Liver (tissue), 3 donors: ENCODE data around the gene NAV2.

ENCODE experiments used
- JUND ChIP-seq, 2 donors: IDR thresholded peaks; 2 replicates each; pipeline ENCODE4 v1.6.1; 2016; ENCODE audit warnings: antibody characterized with exemption in 2 of 2
- TF ChIP-seq, protein P1 (sequence below): fragments of 150-350 bp; IDR thresholded peaks from 2 replicates; pipeline ENCODE4 v1.5.1; 2017; ENCODE audit warnings: improper control_type of control experiment, low read depth, low read length; ENCODE audit not compliant: missing input control
- donor health status: healthy.
- donor health status: healthy.

DNA sequence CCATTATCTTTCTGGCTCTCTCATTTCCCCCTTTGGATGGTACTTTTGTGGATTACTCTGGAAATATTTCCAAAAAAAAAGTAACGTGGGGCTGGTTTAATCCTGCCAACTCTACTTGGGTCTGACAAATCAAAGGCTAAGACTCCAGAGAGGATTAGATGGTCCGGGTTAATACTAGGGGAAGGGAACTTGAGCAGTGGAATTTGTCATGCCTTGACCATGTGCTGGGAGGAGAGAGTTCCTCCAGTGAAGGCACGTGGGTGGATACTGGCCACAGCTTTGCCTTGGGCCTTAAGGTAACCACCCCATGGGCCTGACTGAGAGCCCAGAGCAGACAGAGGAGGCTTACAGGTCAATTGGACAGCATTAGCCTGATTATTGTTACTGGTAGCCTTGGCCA, 120.3 kb downstream of the NAV2 start:
- TF ChIP-seq, protein P1, sequence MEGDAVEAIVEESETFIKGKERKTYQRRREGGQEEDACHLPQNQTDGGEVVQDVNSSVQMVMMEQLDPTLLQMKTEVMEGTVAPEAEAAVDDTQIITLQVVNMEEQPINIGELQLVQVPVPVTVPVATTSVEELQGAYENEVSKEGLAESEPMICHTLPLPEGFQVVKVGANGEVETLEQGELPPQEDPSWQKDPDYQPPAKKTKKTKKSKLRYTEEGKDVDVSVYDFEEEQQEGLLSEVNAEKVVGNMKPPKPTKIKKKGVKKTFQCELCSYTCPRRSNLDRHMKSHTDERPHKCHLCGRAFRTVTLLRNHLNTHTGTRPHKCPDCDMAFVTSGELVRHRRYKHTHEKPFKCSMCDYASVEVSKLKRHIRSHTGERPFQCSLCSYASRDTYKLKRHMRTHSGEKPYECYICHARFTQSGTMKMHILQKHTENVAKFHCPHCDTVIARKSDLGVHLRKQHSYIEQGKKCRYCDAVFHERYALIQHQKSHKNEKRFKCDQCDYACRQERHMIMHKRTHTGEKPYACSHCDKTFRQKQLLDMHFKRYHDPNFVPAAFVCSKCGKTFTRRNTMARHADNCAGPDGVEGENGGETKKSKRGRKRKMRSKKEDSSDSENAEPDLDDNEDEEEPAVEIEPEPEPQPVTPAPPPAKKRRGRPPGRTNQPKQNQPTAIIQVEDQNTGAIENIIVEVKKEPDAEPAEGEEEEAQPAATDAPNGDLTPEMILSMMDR: no peak
- TF ChIP-seq JUND (IDR thresholded peaks at IDR 0.05): no peak
